Measurements from ENCODE around the gene SLC25A29.

DNA sequence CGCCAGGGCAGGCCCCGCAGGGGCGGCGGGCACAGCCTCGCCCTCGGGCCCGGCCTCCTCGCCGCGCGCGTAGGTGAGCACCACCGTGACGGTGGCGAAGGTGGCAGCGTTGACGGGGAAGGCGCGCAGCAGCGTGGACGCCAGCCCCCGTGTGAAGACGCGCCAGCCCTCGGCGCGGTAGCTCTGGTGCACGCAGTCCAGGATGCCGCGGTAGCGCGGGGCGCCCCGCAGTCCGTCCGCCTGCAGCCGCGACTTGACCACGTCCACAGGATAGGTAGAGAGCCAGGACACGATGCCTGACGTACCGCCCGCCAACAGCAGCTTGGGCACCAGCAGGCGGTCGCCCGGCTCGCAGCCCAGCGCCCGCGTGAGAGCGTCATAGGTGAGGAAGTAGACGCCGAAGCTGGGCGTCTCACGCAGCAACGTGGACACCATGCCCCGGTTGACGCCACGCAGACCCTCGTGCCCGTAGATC is 13.9 kb downstream of the SLC25A29 start:
- TF ChIP-seq, protein P1, sequence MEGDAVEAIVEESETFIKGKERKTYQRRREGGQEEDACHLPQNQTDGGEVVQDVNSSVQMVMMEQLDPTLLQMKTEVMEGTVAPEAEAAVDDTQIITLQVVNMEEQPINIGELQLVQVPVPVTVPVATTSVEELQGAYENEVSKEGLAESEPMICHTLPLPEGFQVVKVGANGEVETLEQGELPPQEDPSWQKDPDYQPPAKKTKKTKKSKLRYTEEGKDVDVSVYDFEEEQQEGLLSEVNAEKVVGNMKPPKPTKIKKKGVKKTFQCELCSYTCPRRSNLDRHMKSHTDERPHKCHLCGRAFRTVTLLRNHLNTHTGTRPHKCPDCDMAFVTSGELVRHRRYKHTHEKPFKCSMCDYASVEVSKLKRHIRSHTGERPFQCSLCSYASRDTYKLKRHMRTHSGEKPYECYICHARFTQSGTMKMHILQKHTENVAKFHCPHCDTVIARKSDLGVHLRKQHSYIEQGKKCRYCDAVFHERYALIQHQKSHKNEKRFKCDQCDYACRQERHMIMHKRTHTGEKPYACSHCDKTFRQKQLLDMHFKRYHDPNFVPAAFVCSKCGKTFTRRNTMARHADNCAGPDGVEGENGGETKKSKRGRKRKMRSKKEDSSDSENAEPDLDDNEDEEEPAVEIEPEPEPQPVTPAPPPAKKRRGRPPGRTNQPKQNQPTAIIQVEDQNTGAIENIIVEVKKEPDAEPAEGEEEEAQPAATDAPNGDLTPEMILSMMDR (IDR thresholded peaks at IDR 0.05), result no peak
- no peak for TF ChIP-seq POLR2A (IDR thresholded peaks at IDR 0.05)

Measured in breast epithelium (tissue), 3 donors.